HCT116 (cell line): ENCODE measurements around the gene RBP5. TPM values are rescaled to one million over a fixed set of nuclear protein-coding genes. Genes with fewer than 3 reads are reported as not detected.

ENCODE experiments used
- ATAC-seq: fragments of 200-7000 bp; cut with Tn5 transposase; 2 replicates; pipeline ENCODE4 v1.9.1; 2020; ENCODE audit warnings: mild to moderate bottlenecking, moderate library complexity
- BruUV-seq: library from RNA; stranded (reverse); fragments of 400-500 nt; replicated peaks from 2 replicates; lab custom pipeline; 2021; lab: Mats Ljungman, UMichigan
- CTCF ChIA-PET: fragments of 300-600 bp; sonication (Branson Sonifier 250); formaldehyde crosslinking; loops from one replicate; lab custom pipeline; 2021; ENCODE audit warnings: antibody characterized with exemption; lab: Charles Lee
- POLR2A ChIA-PET: fragments of 300-600, 350-600 bp; sonication (Branson Sonifier 250); formaldehyde crosslinking; loops from one replicate; lab custom pipeline; 2021; ENCODE audit warnings: antibody characterized with exemption; lab: Charles Lee
- RAD21 ChIA-PET, 2 experiments: fragments of 300-600 bp; sonication (Branson Sonifier 250); formaldehyde crosslinking; loops; one replicate each; lab custom pipeline; 2023; ENCODE audit warnings: low total read pairs in 2 of 2; ENCODE audit not compliant: uncharacterized antibody in 2 of 2, unreplicated experiment in 2 of 2, low non-redundant PET in 1 of 2; lab: Charles Lee
- DNase-seq: peaks from one replicate; pipeline ENCODE4 v3.0.0-alpha.2; 2010; ENCODE audit warnings: low read depth, low spot score
- H2AFZ ChIP-seq: fragments of 200-600 bp; shearing (Covaris generic), sonication (generic); 2 replicates; pipeline ENCODE4 v1.6.1; 2017; ENCODE audit warnings: low read depth, mixed run types, mixed read lengths, antibody characterized with exemption, low read length; ENCODE audit not compliant: poor library complexity, severe bottlenecking
- H3K27ac ChIP-seq: 2 replicates; pipeline ENCODE4 v1.5.1; 2012; ENCODE audit warnings: low read depth, low read length
- H3K27me3 ChIP-seq: fragments of 200-600 bp; sonication (generic); 2 replicates; pipeline ENCODE4 v1.6.1; 2016; ENCODE audit warnings: mixed run types, low read length, mixed read lengths; ENCODE audit not compliant: insufficient read depth
- H3K36me3 ChIP-seq, 2 experiments: fragments of 200-500 bp in 1 of 2; fragments of 200-600 bp in 1 of 2; sonication (Bioruptor generic) in 1 of 2; sonication (generic) in 1 of 2; 2 replicates each; pipeline versions ENCODE4 v1.5.1 to v1.6.1; 2014 to 2016; ENCODE audit warnings: low read length in 2 of 2, inconsistent platforms in 1 of 2, mixed read lengths in 1 of 2, mixed run types in 1 of 2; ENCODE audit not compliant: insufficient read depth in 2 of 2, control insufficient read depth in 1 of 2
- H3K4me1 ChIP-seq, 2 experiments: fragments of 200-600 bp in 1 of 2; sonication (generic) in 1 of 2; 2 replicates each; pipeline versions ENCODE4 v1.5.1 to v1.6.1; 2012 to 2017; ENCODE audit warnings: low read length in 2 of 2, inconsistent platforms in 1 of 2, mild to moderate bottlenecking in 1 of 2, mixed read lengths in 1 of 2, mixed run types in 1 of 2, moderate library complexity in 1 of 2; ENCODE audit not compliant: insufficient read depth in 2 of 2, control insufficient read depth in 1 of 2
- H3K4me2 ChIP-seq: fragments of 200-600 bp; sonication (generic); 2 replicates; pipeline ENCODE4 v1.6.1; 2017; ENCODE audit warnings: mixed run types, low read length, mixed read lengths
- H3K4me3 ChIP-seq, 2 experiments: fragments of 200-600 bp in 1 of 2; sonication (generic) in 1 of 2; replicated peaks in 1 of 2; 2 replicates each; pipeline ENCODE4 v1.5.1; 2011 to 2016; ENCODE audit warnings: low read length in 2 of 2, control low read depth in 1 of 2, low read depth in 1 of 2, mild to moderate bottlenecking in 1 of 2, mixed read lengths in 1 of 2, mixed run types in 1 of 2
- H3K79me2 ChIP-seq: fragments of 200-600 bp; sonication (generic); 2 replicates; pipeline ENCODE4 v1.6.1; 2017; ENCODE audit warnings: mild to moderate bottlenecking, mixed run types, low read length, moderate library complexity, mixed read lengths; ENCODE audit not compliant: insufficient read depth
- H3K9ac ChIP-seq: fragments of 200-600 bp; sonication (generic); 2 replicates; pipeline ENCODE4 v1.6.1; 2016; ENCODE audit warnings: low read length, mixed read lengths
- H3K9me2 ChIP-seq: fragments of 200-600 bp; sonication (generic), shearing (Covaris generic); 2 replicates; pipeline ENCODE4 v1.6.1; 2017; ENCODE audit warnings: mixed run types, mild to moderate bottlenecking, moderate library complexity; ENCODE audit not compliant: insufficient read depth
- H3K9me3 ChIP-seq, 2 experiments: fragments of 200-500 bp in 1 of 2; fragments of 200-600 bp in 1 of 2; sonication (Bioruptor generic) in 1 of 2; sonication (generic) in 1 of 2; 2 replicates each; pipeline ENCODE4 v1.6.1; 2014 to 2017; ENCODE audit warnings: low read length in 2 of 2, mixed read lengths in 2 of 2, inconsistent platforms in 1 of 2, low read depth in 1 of 2, mild to moderate bottlenecking in 1 of 2, mixed run types in 1 of 2, moderate library complexity in 1 of 2; ENCODE audit not compliant: control insufficient read depth in 1 of 2, insufficient read depth in 1 of 2
- H4K20me1 ChIP-seq: fragments of 200-600 bp; sonication (generic), shearing (Covaris generic); 2 replicates; pipeline ENCODE4 v1.6.1; 2017; ENCODE audit warnings: mixed run types, mild to moderate bottlenecking, moderate library complexity; ENCODE audit not compliant: insufficient read depth
- CBX3 ChIP-seq: IDR thresholded peaks from 2 replicates; pipeline ENCODE4 v1.6.1; 2012; ENCODE audit warnings: low read depth
- CEBPB ChIP-seq: IDR thresholded peaks from 2 replicates; pipeline ENCODE4 v1.6.1; 2012; ENCODE audit warnings: low read depth
- CTCF ChIP-seq, 3 experiments: fragments of 200-600 bp in 1 of 3; sonication (generic) in 1 of 3; IDR thresholded peaks in 2 of 3; conservative IDR thresholded peaks in 1 of 3; 2 replicates each; pipeline ENCODE4 v1.5.1; 2012 to 2017; ENCODE audit warnings: low read depth in 2 of 3, low read length in 2 of 3, antibody characterized with exemption in 1 of 3, borderline replicate concordance in 1 of 3, control low read depth in 1 of 3, mild to moderate bottlenecking in 1 of 3, mixed read lengths in 1 of 3, mixed run types in 1 of 3, moderate library complexity in 1 of 3; ENCODE audit not compliant: insufficient read depth in 1 of 3
- EGR1 ChIP-seq: IDR thresholded peaks from 2 replicates; pipeline ENCODE4 v1.6.1; 2012; ENCODE audit warnings: low read depth
- EZH2 ChIP-seq: fragments of 200-600 bp; sonication (generic); IDR thresholded peaks from 2 replicates; pipeline ENCODE4 v1.6.1; 2017; ENCODE audit warnings: antibody characterized with exemption, mixed run types
- EZH2phosphoT487 ChIP-seq: fragments of 200-600 bp; IDR thresholded peaks from 2 replicates; pipeline ENCODE4 v1.6.1; 2018; ENCODE audit warnings: antibody characterized with exemption, borderline replicate concordance
- FOSL1 ChIP-seq: IDR thresholded peaks from 2 replicates; pipeline ENCODE4 v1.6.1; 2012; ENCODE audit warnings: low read depth
- JUND ChIP-seq: IDR thresholded peaks from 2 replicates; pipeline ENCODE4 v1.6.1; 2012
- POLR2A ChIP-seq: IDR thresholded peaks from 2 replicates; pipeline ENCODE4 v1.7.0; 2011; ENCODE audit warnings: borderline replicate concordance; ENCODE audit not compliant: insufficient read depth, insufficient read length; ENCODE audit errors: extremely low read depth
- POLR2AphosphoS5 ChIP-seq: IDR thresholded peaks from 2 replicates; pipeline ENCODE4 v1.6.1; 2011; ENCODE audit warnings: mild to moderate bottlenecking, low read depth, low read length, moderate library complexity
- RAD21 ChIP-seq: IDR thresholded peaks from 2 replicates; pipeline ENCODE4 v1.6.1; 2012; ENCODE audit warnings: low read depth, mild to moderate bottlenecking
- SP1 ChIP-seq: IDR thresholded peaks from 2 replicates; pipeline ENCODE4 v1.6.1; 2012; ENCODE audit warnings: low read depth
- SRF ChIP-seq: IDR thresholded peaks from 2 replicates; pipeline ENCODE4 v1.6.1; 2012; ENCODE audit warnings: low read depth
- TCF7L2 ChIP-seq: IDR thresholded peaks from 2 replicates; pipeline ENCODE4 v1.7.0; 2011; ENCODE audit warnings: borderline replicate concordance, inconsistent platforms; ENCODE audit not compliant: insufficient read depth, insufficient read length; ENCODE audit errors: extremely low read depth
- YY1 ChIP-seq: IDR thresholded peaks from 2 replicates; pipeline ENCODE4 v1.6.1; 2011; ENCODE audit warnings: low read length, low read depth, moderate library complexity, mild to moderate bottlenecking; ENCODE audit not compliant: insufficient replicate concordance; ENCODE audit errors: extremely low read depth
- ZFX ChIP-seq: fragments of 450-650 bp; IDR thresholded peaks from 2 replicates; pipeline ENCODE4 v1.6.1; 2017
- intact Hi-C: fragments of 100-400 bp; cut with micrococcal nuclease; formaldehyde crosslinking; loops from 2 replicates; pipeline ENCODE4 v1.10.0; 2022
- total RNA-seq: library from RNA; stranded (reverse); gene quantifications from one replicate; pipeline ENCODE4 v1.2.1, GENCODE V29; 2021; ENCODE audit not compliant: unreplicated experiment
- TF ChIP-seq, protein P1 (sequence below): IDR thresholded peaks from 2 replicates; pipeline ENCODE4 v1.6.1; 2011; ENCODE audit warnings: mild to moderate bottlenecking, low read length, moderate library complexity; ENCODE audit not compliant: insufficient replicate concordance; ENCODE audit errors: extremely low read depth

RBP5 gene
- total RNA-seq, 1 experiment from 2014 or later = 0.22 TPM

- TF ChIP-seq CEBPB (no peak), EZH2phosphoT487 (no peak), CTCF (IDR thresholded peaks at IDR 0.05 in 2 of 3, conservative IDR thresholded peaks at IDR 0.05 in 1 of 3; ENCODE audit: borderline replicate concordance in 1 of 3, insufficient read depth in 1 of 3, low read depth in 2 of 3, low read length in 2 of 3) (no peak), EZH2 (no peak), TCF7L2 (no peak), SP1 (no peak), YY1 (no peak), POLR2AphosphoS5 (no peak), SRF (no peak), POLR2A (no peak), JUND (no peak), FOSL1 (no peak), RAD21 (no peak), ZFX (no peak), CBX3 (no peak), EGR1 (no peak)
- TF ChIP-seq, protein P1, sequence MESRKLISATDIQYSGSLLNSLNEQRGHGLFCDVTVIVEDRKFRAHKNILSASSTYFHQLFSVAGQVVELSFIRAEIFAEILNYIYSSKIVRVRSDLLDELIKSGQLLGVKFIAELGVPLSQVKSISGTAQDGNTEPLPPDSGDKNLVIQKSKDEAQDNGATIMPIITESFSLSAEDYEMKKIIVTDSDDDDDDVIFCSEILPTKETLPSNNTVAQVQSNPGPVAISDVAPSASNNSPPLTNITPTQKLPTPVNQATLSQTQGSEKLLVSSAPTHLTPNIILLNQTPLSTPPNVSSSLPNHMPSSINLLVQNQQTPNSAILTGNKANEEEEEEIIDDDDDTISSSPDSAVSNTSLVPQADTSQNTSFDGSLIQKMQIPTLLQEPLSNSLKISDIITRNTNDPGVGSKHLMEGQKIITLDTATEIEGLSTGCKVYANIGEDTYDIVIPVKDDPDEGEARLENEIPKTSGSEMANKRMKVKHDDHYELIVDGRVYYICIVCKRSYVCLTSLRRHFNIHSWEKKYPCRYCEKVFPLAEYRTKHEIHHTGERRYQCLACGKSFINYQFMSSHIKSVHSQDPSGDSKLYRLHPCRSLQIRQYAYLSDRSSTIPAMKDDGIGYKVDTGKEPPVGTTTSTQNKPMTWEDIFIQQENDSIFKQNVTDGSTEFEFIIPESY = no peak
- POLR2A ChIA-PET = no interaction called here
- peaks cover 0 to 8% of the 10 kb centered on the region in 2 experiments; a peak in 3 of 4 replicates for H3K36me3 ChIP-seq
- H4K20me1 ChIP-seq = no peaks in the 10 kb centered on the region
- H3K4me3 ChIP-seq = no peak overlapping the region
- H3K4me2 ChIP-seq = no peak overlapping the region
- no peak overlapping the region for H3K27ac ChIP-seq
- no peaks in the 10 kb centered on the region for H3K79me2 ChIP-seq
- intact Hi-C loops = no loop called here
- ATAC-seq (no peak), DNase-seq (no peak)
- no TSS peak for BruUV-seq
- H3K27me3 ChIP-seq = no peaks in the 10 kb centered on the region
- H3K4me1 ChIP-seq = no peaks in the 10 kb centered on the region
- CTCF ChIA-PET = no interaction called here
- H3K9me2 ChIP-seq = no peaks in the 10 kb centered on the region
- H3K9ac ChIP-seq = no peak overlapping the region
- RAD21 ChIA-PET = no interaction called here
- H2AFZ ChIP-seq = no peak overlapping the region
- no peaks in the 10 kb centered on the region for H3K9me3 ChIP-seq
These were observed 9.2 kb upstream of the RBP5 start for GRCh38 chr12:7137908-7138307.
